OCI-LY7 (cell line): ENCODE data around the gene PHF23. TPM values are rescaled to one million over a fixed set of nuclear protein-coding genes. Genes with fewer than 3 reads are reported as not detected.
A peak's percentile ranks its signal among the peaks of the same experiment; 100 is the strongest.

Source experiments
- BruUV-seq: library from RNA; stranded (reverse); fragments of 400-500 nt; replicated peaks from 2 replicates; lab custom pipeline; 2021; lab: Mats Ljungman, UMichigan
- CTCF ChIA-PET: fragments of 300-600 bp; sonication (Branson Sonifier 250); formaldehyde crosslinking; loops from one replicate; lab custom pipeline; 2022; ENCODE audit warnings: antibody characterized with exemption; ENCODE audit not compliant: unreplicated experiment; lab: Charles Lee
- POLR2A ChIA-PET: fragments of 300-600 bp; sonication (Branson Sonifier 250); formaldehyde crosslinking; loops from one replicate; lab custom pipeline; 2022; ENCODE audit warnings: antibody characterized with exemption; lab: Charles Lee
- DNase-seq: peaks from one replicate; pipeline ENCODE4 v3.0.0-alpha.2; 2015; ENCODE audit warnings: low spot score
- H2AFZ ChIP-seq: fragments of 200-600 bp; sonication (generic), shearing (Covaris generic); 2 replicates; pipeline ENCODE4 v1.6.1; 2014; ENCODE audit warnings: mild to moderate bottlenecking, antibody characterized with exemption, low read length, moderate library complexity
- H3K27ac ChIP-seq: fragments of 200-600 bp; sonication (generic); 2 replicates; pipeline ENCODE4 v1.5.1; 2014; ENCODE audit warnings: mixed run types, low read depth, mild to moderate bottlenecking, moderate library complexity, low read length, inconsistent platforms; ENCODE audit not compliant: poor library complexity, severe bottlenecking
- H3K36me3 ChIP-seq: fragments of 200-600 bp; sonication (generic); 2 replicates; pipeline ENCODE4 v1.6.1; 2014; ENCODE audit warnings: mild to moderate bottlenecking, antibody characterized with exemption, low read length, moderate library complexity, mixed read lengths; ENCODE audit not compliant: insufficient read depth
- H3K4me1 ChIP-seq: fragments of 200-600 bp; sonication (generic); 2 replicates; pipeline ENCODE4 v1.5.1; 2014; ENCODE audit warnings: mild to moderate bottlenecking, low read length; ENCODE audit not compliant: insufficient read depth, poor library complexity, severe bottlenecking
- H3K4me2 ChIP-seq: fragments of 200-600 bp; sonication (generic); 2 replicates; pipeline ENCODE4 v1.6.1; 2014; ENCODE audit warnings: mild to moderate bottlenecking, low read length
- H3K4me3 ChIP-seq: fragments of 200-600 bp; sonication (generic); 2 replicates; pipeline ENCODE4 v1.5.1; 2014; ENCODE audit warnings: mild to moderate bottlenecking, low read depth, low read length; ENCODE audit not compliant: poor library complexity, severe bottlenecking
- H3K79me2 ChIP-seq: fragments of 200-600 bp; sonication (generic); 2 replicates; pipeline ENCODE4 v1.6.1; 2016; ENCODE audit warnings: low read depth, mild to moderate bottlenecking, low read length, moderate library complexity, mixed read lengths; ENCODE audit not compliant: insufficient read depth
- H3K9me2 ChIP-seq: fragments of 200-600 bp; sonication (generic); 2 replicates; pipeline ENCODE4 v1.6.1; 2016; ENCODE audit warnings: mild to moderate bottlenecking, low read length, mixed read lengths; ENCODE audit not compliant: insufficient read depth
- H3K9me3 ChIP-seq: fragments of 200-600 bp; sonication (generic); 2 replicates; pipeline ENCODE4 v1.6.1; 2014; ENCODE audit warnings: mild to moderate bottlenecking, mixed run types, low read length, mixed read lengths
- H4K20me1 ChIP-seq: fragments of 200-600 bp; sonication (generic); 2 replicates; pipeline ENCODE4 v1.6.1; 2014; ENCODE audit warnings: mild to moderate bottlenecking, antibody characterized with exemption, low read length, moderate library complexity, mixed read lengths; ENCODE audit not compliant: insufficient read depth
- CTCF ChIP-seq: fragments of 200-600 bp; sonication (generic); conservative IDR thresholded peaks from 2 replicates; pipeline ENCODE4 v1.5.1; 2014; ENCODE audit warnings: mild to moderate bottlenecking, antibody characterized with exemption, low read length, moderate library complexity, mixed read lengths
- EZH2phosphoT487 ChIP-seq: fragments of 200-600 bp; sonication (generic); IDR thresholded peaks from 2 replicates; pipeline ENCODE4 v1.6.1; 2018; ENCODE audit warnings: low read depth, borderline replicate concordance, mild to moderate bottlenecking, mixed run types, antibody characterized with exemption, low read length, moderate library complexity, mixed read lengths
- intact Hi-C: fragments of 100-400 bp; cut with micrococcal nuclease; formaldehyde crosslinking; loops from one replicate; pipeline ENCODE4 v1.10.0; 2022; ENCODE audit not compliant: unreplicated experiment
- total RNA-seq, 2 experiments: library from RNA; depleted of rRNA in 1 of 2; stranded (reverse); fragments of >200 nt in 1 of 2; shearing (Covaris generic) in 1 of 2; gene quantifications; 2 replicates each; pipeline ENCODE4 v1.2.3, GENCODE V29; 2014 to 2022

Gene PHF23
- total RNA-seq, 2 experiments from 2014 or later, result 43.3 to 47.7 TPM

- no peaks in the 10 kb centered on the region for H3K9me2 ChIP-seq
- H3K4me3 ChIP-seq, result peak overlapping the region; percentile 97
- H3K79me2 ChIP-seq, result peaks cover 53% of the 10 kb centered on the region
- H3K4me2 ChIP-seq, result peak overlapping the region; percentile 98
- peaks cover 56% of the 10 kb centered on the region for H3K36me3 ChIP-seq
- POLR2A ChIA-PET, result no interaction called here
- intact Hi-C loops, result loop anchor here (5.0 kb wide), 1 partner anchor 246 kb away; the partner anchor contains the start of genes POLR2A and SLC35G6
- peaks cover 19% of the 10 kb centered on the region for H4K20me1 ChIP-seq
- no peak overlapping the region for H2AFZ ChIP-seq
- peak overlapping the region; percentile 65 for H3K27ac ChIP-seq
- CTCF ChIA-PET, result no interaction called here
- no peaks in the 10 kb centered on the region for H3K9me3 ChIP-seq
- H3K4me1 ChIP-seq, result peaks cover 53% of the 10 kb centered on the region
- DNase-seq, result no peak
- TSS peak; percentile 45 for BruUV-seq
- no peak for TF ChIP-seq CTCF
- TF ChIP-seq EZH2phosphoT487, result no peak
Observed at GRCh38 chr17:7235693-7236665, 3.3 kb downstream of the PHF23 start.

- Histone ChIP-seq H3K27ac (peak within 1 kb of the TSS; percentile 65), H3K4me3 (peak within 1 kb of the TSS; percentile 97), H3K4me1 (peaks cover 40% of the 10 kb centered on the region), H3K4me2 (peak within 1 kb of the TSS; percentile 98), H2AFZ (peak within 1 kb of the TSS; percentile 29; the same call in 1 of the 2 replicates), H3K79me2 (peaks cover 59% of the 10 kb centered on the region), H4K20me1 (peaks cover 19% of the 10 kb centered on the region), H3K9me3 (no peaks in the 10 kb centered on the region), H3K36me3 (peaks cover 64% of the 10 kb centered on the region), H3K9me2 (no peaks in the 10 kb centered on the region)
- ChIA-PET POLR2A (no interaction called here), CTCF (interaction anchor here (0.6 to 2.4 kb wide), 2 partner anchors 13 to 792 kb away, joined by 3 to 7 read pairs; no protein-coding TSS in a partner anchor)
- intact Hi-C loops, result loop anchor here (1.0 kb wide), 1 partner anchor 13 kb away; no protein-coding TSS in a partner anchor
- TF ChIP-seq CTCF (no peak), EZH2phosphoT487 (no peak)
- TSS peak; percentile 53 for BruUV-seq
- DNase-seq, result peak; percentile 96
Observed at GRCh38 chr17:7234083-7234951, 4.9 kb downstream of the PHF23 start, which contains the start of gene DVL2. Gene DVL2, minus strand, starts transcription at chr17:7234517. Its CDS starts 255 bp downstream, at chr17:7234262.
